ENCODE measurements around the gene RLN3. TPM values are rescaled to one million over a fixed set of nuclear protein-coding genes. Genes with fewer than 3 reads are reported as not detected.
"Not testable (repeated sequence)": the region's sequence is repeated elsewhere in the genome, so short reads cannot be mapped to it uniquely, and the experiment has no call there.

The RLN3 gene
- polyA plus RNA-seq, 3 donors, result not detected

DNA sequence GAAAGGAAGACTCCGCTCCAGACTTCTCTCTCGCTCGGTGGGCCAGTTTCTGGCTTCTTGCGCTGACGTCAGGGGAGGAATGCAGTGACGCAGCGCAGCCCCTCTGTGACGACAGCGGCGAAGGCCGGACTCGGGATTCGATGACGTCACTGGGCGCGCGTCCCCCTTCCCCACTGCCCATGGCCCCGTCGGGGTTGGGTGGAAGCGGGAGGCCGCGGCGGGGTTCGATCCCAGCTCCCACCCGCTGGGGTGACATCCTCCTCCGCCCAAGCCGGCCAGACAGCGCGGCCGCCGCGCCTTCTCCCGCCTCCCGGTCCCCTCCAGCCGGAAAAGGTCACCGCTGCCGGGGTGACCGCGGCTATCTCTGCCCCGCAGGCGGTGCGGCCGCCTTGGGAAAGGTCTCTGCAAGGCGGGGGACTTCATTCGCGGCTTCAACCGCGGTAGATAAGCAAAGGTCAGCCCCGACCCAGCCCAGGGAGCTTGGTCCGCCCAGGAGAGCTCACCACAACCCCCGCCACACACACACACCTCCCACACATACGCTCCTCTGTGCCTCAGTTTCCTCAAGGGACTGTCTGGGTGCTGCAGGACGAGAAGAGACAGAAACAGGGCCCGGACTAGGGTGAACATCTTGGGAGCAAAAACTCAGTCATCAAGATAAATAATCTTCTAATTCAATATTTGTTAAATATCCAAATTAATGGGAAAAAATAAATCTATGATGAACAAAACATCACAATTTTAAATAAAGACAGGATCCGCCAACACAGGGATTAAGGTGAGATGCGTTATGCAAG is 21.0 kb upstream of the RLN3 start:
- peak overlapping the region; percentile 93 for H3K27ac ChIP-seq (ENCODE audit: low read depth, low read length)
- 4 to 5% (median 4%) methylated on average over 56 of the region's 56 CpGs for WGBS, 3 donors

DNA sequence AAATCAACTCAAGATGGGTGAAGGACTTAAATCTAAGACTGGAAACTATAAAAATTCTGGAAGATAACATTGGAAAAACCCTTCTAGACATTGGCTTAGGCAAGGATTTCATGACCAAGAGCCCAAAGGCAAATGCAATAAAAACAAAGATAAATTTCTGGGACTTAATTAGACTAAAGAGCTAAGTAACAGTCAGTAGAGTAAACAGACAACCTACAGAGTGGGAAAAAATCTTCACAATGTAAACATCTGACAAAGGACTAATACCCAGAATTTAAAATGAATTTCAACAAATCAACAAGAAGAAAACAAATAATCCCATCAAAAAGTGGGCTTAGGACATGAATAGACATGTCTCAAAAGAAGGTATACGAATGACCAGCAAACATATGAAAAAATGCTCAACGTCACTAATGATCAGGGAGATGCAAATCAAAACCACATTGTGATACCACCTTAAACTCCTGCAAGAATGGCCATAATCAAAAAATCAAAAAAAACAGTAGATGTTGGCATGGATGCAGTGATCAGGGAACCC is 15.5 kb upstream of the RLN3 start:
- no peak overlapping the region for H3K27ac ChIP-seq (ENCODE audit: low read depth, low read length)
- WGBS, 3 donors, result 85 to 95% (median 92%) methylated on average over 2 of the region's 2 CpGs

GRCh38 chr19:14015524-14016035 is 12.4 kb upstream of the RLN3 start:
- 24 to 81% (median 72%) methylated on average over 8 of the region's 8 CpGs for WGBS, 3 donors
- no peak overlapping the region for H3K27ac ChIP-seq (ENCODE audit: low read depth, low read length)

GRCh38 chr19:14019100-14019499 is 8.8 kb upstream of the RLN3 start:
- WGBS, 3 donors, result 76 to 79% (median 78%) methylated on average over 6 of the region's 6 CpGs
- no peak overlapping the region for H3K27ac ChIP-seq (ENCODE audit: low read depth, low read length)

DNA sequence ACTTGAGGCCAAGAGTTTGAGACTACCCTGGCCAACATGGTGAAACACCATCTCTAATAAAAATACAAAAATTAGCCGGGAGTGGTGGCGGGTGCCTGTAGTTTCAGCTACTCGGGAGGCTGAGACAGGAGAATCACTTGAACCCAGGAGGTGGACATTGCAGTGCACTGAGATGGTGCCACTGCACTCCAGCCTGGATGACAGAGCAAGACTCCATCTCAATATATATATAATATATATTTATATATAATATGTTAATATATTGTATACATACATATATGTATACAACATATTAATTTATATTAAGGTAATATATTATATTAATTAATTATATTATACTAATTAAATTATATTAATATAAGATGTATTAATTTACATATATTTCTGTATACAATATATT is 8.2 kb upstream of the RLN3 start:
- WGBS, 3 donors, result 92 to 97% (median 92%) methylated on average over 3 of the region's 3 CpGs
- H3K27ac ChIP-seq (ENCODE audit: low read depth, low read length), result not testable (repeated sequence)

DNA sequence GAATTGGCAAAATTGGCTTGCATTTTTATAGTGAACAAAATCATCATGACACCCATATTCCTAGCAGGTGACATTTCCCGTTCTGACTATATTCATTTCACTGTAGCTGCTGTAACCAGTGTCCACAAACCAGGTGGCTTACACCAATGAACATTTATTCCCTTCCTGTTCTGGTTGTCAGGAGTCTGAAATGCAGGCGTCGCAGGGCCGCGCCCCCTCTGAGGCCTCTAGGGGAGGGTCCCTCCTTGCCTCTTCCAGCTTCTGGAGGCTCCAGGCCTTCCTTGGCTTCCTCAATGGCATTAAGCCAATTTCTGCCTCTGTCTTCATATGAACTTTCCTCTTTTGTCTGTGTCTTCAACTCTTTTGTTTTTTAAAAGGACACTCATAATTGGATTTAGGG is 6.5 kb upstream of the RLN3 start:
- H3K27ac ChIP-seq (ENCODE audit: low read depth, low read length), result no peak overlapping the region
- 21 to 88% (median 22%) methylated on average over 5 of the region's 5 CpGs for WGBS, 3 donors

- H3K27ac ChIP-seq (ENCODE audit: low read depth, low read length), result no peak overlapping the region
- 79 to 88% (median 84%) methylated on average over 4 of the region's 4 CpGs for WGBS, 3 donors
Measured at GRCh38 chr19:14022469-14022868, 5.5 kb upstream of the RLN3 start.

DNA sequence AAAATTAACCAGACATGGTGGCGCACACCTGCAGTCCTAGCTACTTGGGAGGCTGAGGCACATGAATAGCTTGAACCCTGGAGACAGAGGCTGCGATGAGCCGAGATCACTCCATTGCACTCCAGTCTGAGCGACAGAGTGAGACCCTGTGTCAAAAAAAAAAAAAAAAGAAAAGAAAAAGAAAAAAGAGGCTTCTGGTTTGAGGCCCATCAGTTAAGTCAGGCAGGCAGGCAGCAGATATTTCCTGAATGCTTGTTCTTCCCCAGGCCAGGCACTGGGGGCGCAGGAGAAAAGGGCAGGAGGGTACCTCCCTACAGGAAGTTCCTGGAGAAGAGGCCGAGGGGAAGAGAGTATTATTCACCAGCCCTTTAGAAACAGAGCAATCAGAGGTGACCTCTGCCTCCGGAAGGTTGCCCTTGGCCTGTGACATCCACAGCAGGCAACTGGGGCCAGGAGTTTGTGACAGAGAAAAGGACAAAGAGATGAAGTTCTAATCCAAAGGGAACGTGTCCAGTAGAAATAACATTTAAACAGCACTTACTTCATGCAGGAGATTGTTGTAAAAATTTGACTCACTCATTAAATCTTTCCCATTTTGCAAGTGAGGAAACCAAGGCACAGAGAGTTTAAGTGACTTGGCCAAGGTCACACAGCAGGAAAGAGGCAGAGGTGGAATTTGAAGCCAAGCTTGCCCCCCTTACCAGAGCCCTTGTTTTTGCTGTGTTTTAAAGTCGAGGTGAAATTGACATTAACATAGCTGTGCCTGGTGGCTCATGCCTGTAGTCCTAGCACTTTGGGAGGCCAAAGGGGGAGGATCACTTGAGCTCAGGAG is 4.3 kb upstream of the RLN3 start:
- 50 to 55% (median 53%) methylated on average over 9 of the region's 9 CpGs for WGBS, 3 donors
- no peak overlapping the region for H3K27ac ChIP-seq (ENCODE audit: low read depth, low read length)

- WGBS, 3 donors, result 87 to 90% (median 89%) methylated on average over 5 of the region's 5 CpGs
- not testable (repeated sequence) for H3K27ac ChIP-seq (ENCODE audit: low read depth, low read length)
Measured at GRCh38 chr19:14026652-14027192, 1.2 kb upstream of the RLN3 start.

GRCh38 chr19:14028901-14029300 is 953 bp downstream of the RLN3 start:
- no peak overlapping the region for H3K27ac ChIP-seq (ENCODE audit: low read depth, low read length)
- 73 to 80% (median 79%) methylated on average over 4 of the region's 4 CpGs for WGBS, 3 donors

- 16 to 28% (median 21%) methylated on average over 19 to 20 of the region's 20 CpGs for WGBS, 3 donors
- H3K27ac ChIP-seq (ENCODE audit: low read depth, low read length), result no peak overlapping the region
Measured at GRCh38 chr19:14030997-14031718, 3.2 kb downstream of the RLN3 start.

- WGBS, 3 donors, result 0 to 1% (median 1%) methylated on average over 54 to 63 of the region's 63 CpGs
Measured at GRCh38 chr19:14031719-14032480, 4.0 kb downstream of the RLN3 start, which contains the start of gene IL27RA. TSS of gene IL27RA (plus strand) at chr19:14031762. CDS start at chr19:14031873, 111 bp downstream.

GRCh38 chr19:14033946-14034345 is 6.0 kb downstream of the RLN3 start:
- H3K27ac ChIP-seq (ENCODE audit: low read depth, low read length), result no peak overlapping the region
- 95 to 99% (median 97%) methylated on average over 2 of the region's 2 CpGs for WGBS, 3 donors

More at GRCh38 chr19:14031719-14032480, 4.0 kb downstream of the RLN3 start, which contains the start of gene IL27RA:
- H3K27ac ChIP-seq (ENCODE audit: low read depth, low read length), result no peak within 1 kb of the TSS

- WGBS, 3 donors, result 84 to 92% (median 90%) methylated on average over 12 of the region's 12 CpGs
- H3K27ac ChIP-seq (ENCODE audit: low read depth, low read length), result not testable (repeated sequence)
Measured at GRCh38 chr19:14035159-14035558, 7.2 kb downstream of the RLN3 start.

GRCh38 chr19:14035706-14036105 is 7.8 kb downstream of the RLN3 start:
- WGBS, 3 donors, result 79 to 88% (median 87%) methylated on average over 7 of the region's 7 CpGs

DNA sequence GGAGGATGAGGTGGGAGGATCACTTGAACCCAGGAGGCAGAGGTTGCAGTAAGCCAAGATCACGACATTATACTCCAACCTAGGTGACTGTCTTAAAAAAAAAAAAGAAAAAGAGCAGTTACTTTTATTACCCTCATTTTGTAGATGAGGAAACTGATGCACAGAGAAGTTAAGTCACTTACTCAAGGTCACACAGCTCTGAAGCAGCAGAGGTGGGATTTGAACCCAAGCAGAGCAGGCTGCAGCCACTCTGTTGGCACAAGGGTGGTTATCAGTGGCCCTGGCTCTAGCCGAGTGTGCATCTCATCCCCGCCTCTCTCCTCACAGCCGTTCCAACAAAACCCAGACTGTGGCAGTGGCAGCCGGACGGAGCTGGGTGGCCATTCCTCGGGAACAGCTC is 11.2 kb downstream of the RLN3 start:
- no peak overlapping the region for H3K27ac ChIP-seq (ENCODE audit: low read depth, low read length)
- 84 to 97% (median 91%) methylated on average over 7 of the region's 7 CpGs for WGBS, 3 donors

More at GRCh38 chr19:14035706-14036105, 7.8 kb downstream of the RLN3 start:
- no peak overlapping the region for H3K27ac ChIP-seq (ENCODE audit: low read depth, low read length)
